Subcutaneous abdominal adipose tissue (tissue), 5 donors: Measurements from ENCODE around the gene TEX261.

ENCODE experiments used
- H3K27ac ChIP-seq: one replicate; pipeline ENCODE4 v1.7.0; 2013; ENCODE audit warnings: low read depth, mild to moderate bottlenecking, inconsistent platforms, low read length, moderate library complexity
- H3K27me3 ChIP-seq, 5 donors: one replicate each; pipeline ENCODE4 v1.7.0; 2013; ENCODE audit warnings: low read length in 5 of 5, inconsistent platforms in 1 of 5; ENCODE audit not compliant: control insufficient read depth in 5 of 5, insufficient read depth in 4 of 5
- H3K36me3 ChIP-seq, 5 donors: one replicate each; pipeline ENCODE4 v1.7.0; 2013; ENCODE audit warnings: low read length in 5 of 5; ENCODE audit not compliant: control insufficient read depth in 5 of 5, insufficient read depth in 5 of 5
- H3K4me1 ChIP-seq, 5 donors: one replicate each; pipeline ENCODE4 v1.7.0; 2013; ENCODE audit warnings: low read length in 5 of 5, mild to moderate bottlenecking in 3 of 5, moderate library complexity in 1 of 5; ENCODE audit not compliant: control insufficient read depth in 5 of 5, insufficient read depth in 5 of 5
- H3K4me3 ChIP-seq, 5 donors: one replicate each; pipeline ENCODE4 v1.7.0; 2013; ENCODE audit warnings: low read length in 5 of 5, low read depth in 1 of 5
- H3K9ac ChIP-seq, 5 donors: one replicate each; pipeline ENCODE4 v1.7.0; 2013; ENCODE audit warnings: low read length in 5 of 5, mild to moderate bottlenecking in 4 of 5, moderate library complexity in 3 of 5
- H3K9me3 ChIP-seq, 5 donors: one replicate each; pipeline ENCODE4 v1.7.0; 2013; ENCODE audit warnings: low read length in 5 of 5; ENCODE audit not compliant: control insufficient read depth in 5 of 5
- donor health status: healthy.
- donor health status: healthy.
- donor health status: healthy.
- donor health status: healthy.
- donor health status: healthy.

Gene TEX261

GRCh38 chr2:70946832-70947442 is 47.7 kb downstream of the TEX261 start:
- Histone ChIP-seq H3K36me3 (no peaks in the 10 kb centered on the region), H3K4me1 (peaks cover 2 to 16% (median 10%) of the 10 kb centered on the region in 5 donors), H3K27me3 (peaks cover 0 to 6% (median 0%) of the 10 kb centered on the region in 5 donors), H3K9me3 (no peaks in the 10 kb centered on the region), H3K4me3 (no peak overlapping the region), H3K27ac (no peak overlapping the region), H3K9ac (no peak overlapping the region)

- no peak overlapping the region for H3K4me3 ChIP-seq
- no peak overlapping the region for H3K27ac ChIP-seq
- H3K9me3 ChIP-seq = no peaks in the 10 kb centered on the region
- H3K9ac ChIP-seq = no peak overlapping the region
- peaks cover 0 to 9% (median 0%) of the 10 kb centered on the region in 5 donors for H3K27me3 ChIP-seq
- H3K36me3 ChIP-seq = no peaks in the 10 kb centered on the region
- H3K4me1 ChIP-seq = peaks cover 2 to 16% (median 10%) of the 10 kb centered on the region in 5 donors
Observed at GRCh38 chr2:70944111-70944690, 50.5 kb downstream of the TEX261 start.

- no peak overlapping the region for H3K27ac ChIP-seq
- peaks cover 2 to 16% (median 8%) of the 10 kb centered on the region in 5 donors for H3K4me1 ChIP-seq
- H3K9me3 ChIP-seq = no peaks in the 10 kb centered on the region
- peaks cover 0 to 9% (median 5%) of the 10 kb centered on the region in 5 donors for H3K27me3 ChIP-seq
- H3K9ac ChIP-seq = no peak overlapping the region
- no peaks in the 10 kb centered on the region for H3K36me3 ChIP-seq
- no peak overlapping the region for H3K4me3 ChIP-seq
Observed at GRCh38 chr2:70943205-70943871, 51.3 kb downstream of the TEX261 start.

GRCh38 chr2:70942396-70943204 is 52.1 kb downstream of the TEX261 start:
- Histone ChIP-seq H3K9ac (no peak overlapping the region), H3K4me3 (no peak overlapping the region), H3K27ac (no peak overlapping the region), H3K9me3 (no peaks in the 10 kb centered on the region), H3K4me1 (peaks cover 0 to 11% (median 3%) of the 10 kb centered on the region in 5 donors), H3K36me3 (no peaks in the 10 kb centered on the region), H3K27me3 (peaks cover 0 to 11% (median 8%) of the 10 kb centered on the region in 5 donors)

GRCh38 chr2:70941701-70942100 is 53.0 kb downstream of the TEX261 start:
- Histone ChIP-seq H3K9ac (no peak overlapping the region), H3K4me1 (peaks cover 0 to 8% (median 1%) of the 10 kb centered on the region in 5 donors), H3K9me3 (no peaks in the 10 kb centered on the region), H3K27ac (no peak overlapping the region), H3K27me3 (peaks cover 2 to 12% (median 8%) of the 10 kb centered on the region in 5 donors), H3K36me3 (no peaks in the 10 kb centered on the region), H3K4me3 (no peak overlapping the region)

- no peak overlapping the region for H3K9ac ChIP-seq
- no peak overlapping the region for H3K27ac ChIP-seq
- H3K4me3 ChIP-seq = no peak overlapping the region
- H3K4me1 ChIP-seq = peaks cover 0 to 6% (median 0%) of the 10 kb centered on the region in 5 donors
- no peaks in the 10 kb centered on the region for H3K36me3 ChIP-seq
- no peaks in the 10 kb centered on the region for H3K9me3 ChIP-seq
- H3K27me3 ChIP-seq = peaks cover 2 to 11% (median 8%) of the 10 kb centered on the region in 5 donors
Observed at GRCh38 chr2:70941186-70941585, 53.5 kb downstream of the TEX261 start.

- H3K27me3 ChIP-seq = peaks cover 4 to 9% (median 8%) of the 10 kb centered on the region in 5 donors
- H3K4me3 ChIP-seq = no peak overlapping the region
- no peaks in the 10 kb centered on the region for H3K9me3 ChIP-seq
- H3K36me3 ChIP-seq = no peaks in the 10 kb centered on the region
- peaks cover 0 to 6% (median 0%) of the 10 kb centered on the region in 5 donors for H3K4me1 ChIP-seq
- no peak overlapping the region for H3K27ac ChIP-seq
- H3K9ac ChIP-seq = no peak overlapping the region
Observed at GRCh38 chr2:70939839-70940580, 54.7 kb downstream of the TEX261 start.

GRCh38 chr2:70939001-70939838 is 55.5 kb downstream of the TEX261 start:
- Histone ChIP-seq H3K27me3 (peaks cover 6 to 13% (median 10%) of the 10 kb centered on the region in 5 donors), H3K9ac (no peak overlapping the region), H3K27ac (no peak overlapping the region), H3K4me3 (no peak overlapping the region), H3K4me1 (peaks cover 0 to 6% (median 0%) of the 10 kb centered on the region in 5 donors), H3K36me3 (no peaks in the 10 kb centered on the region), H3K9me3 (no peaks in the 10 kb centered on the region)

- peaks cover 0 to 6% (median 0%) of the 10 kb centered on the region in 5 donors for H3K4me1 ChIP-seq
- no peaks in the 10 kb centered on the region for H3K36me3 ChIP-seq
- H3K9me3 ChIP-seq = no peaks in the 10 kb centered on the region
- no peak overlapping the region for H3K9ac ChIP-seq
- H3K4me3 ChIP-seq = no peak overlapping the region
- peaks cover 6 to 13% (median 10%) of the 10 kb centered on the region in 5 donors for H3K27me3 ChIP-seq
- no peak overlapping the region for H3K27ac ChIP-seq
Observed at GRCh38 chr2:70938586-70938950, 56.1 kb downstream of the TEX261 start.
